CD8-positive, alpha-beta memory T cell (primary cell): ENCODE data around the gene S100A6. TPM values are rescaled to one million over a fixed set of nuclear protein-coding genes. Genes with fewer than 3 reads are reported as not detected.

Experiments used
- CTCF ChIA-PET: fragments of 350-600 bp; sonication (Branson Sonifier 250); formaldehyde crosslinking; loops from one replicate; lab custom pipeline; 2021; ENCODE audit warnings: antibody characterized with exemption; lab: Charles Lee
- POLR2A ChIA-PET: fragments of 350-600 bp; sonication (Branson Sonifier 250); formaldehyde crosslinking; loops from one replicate; lab custom pipeline; 2021; ENCODE audit warnings: antibody characterized with exemption; lab: Charles Lee
- DNase-seq, 5 donors: peaks; one replicate each; pipeline versions ENCODE4 v3.0.0 to v3.0.0-alpha.2; 2020 to 2022; ENCODE audit warnings: mixed read lengths in 1 of 5
- H3K27ac ChIP-seq: one replicate; pipeline ENCODE4 v1.7.0; 2013; ENCODE audit warnings: low read depth, mild to moderate bottlenecking, low read length, moderate library complexity
- H3K27me3 ChIP-seq: 2 replicates; pipeline ENCODE4 v1.7.0; 2013; ENCODE audit warnings: low read length, mild to moderate bottlenecking; ENCODE audit not compliant: insufficient read depth, poor library complexity, severe bottlenecking
- H3K36me3 ChIP-seq: 2 replicates; pipeline ENCODE4 v1.7.0; 2013; ENCODE audit warnings: mild to moderate bottlenecking, low read length, moderate library complexity; ENCODE audit not compliant: insufficient read depth
- H3K4me1 ChIP-seq: 2 replicates; pipeline ENCODE4 v1.7.0; 2013; ENCODE audit warnings: mild to moderate bottlenecking, low read length, moderate library complexity; ENCODE audit not compliant: insufficient read depth
- H3K4me3 ChIP-seq: 2 replicates; pipeline ENCODE4 v1.7.0; 2013; ENCODE audit warnings: mild to moderate bottlenecking, low read length
- H3K9me3 ChIP-seq: 2 replicates; pipeline ENCODE4 v1.7.0; 2013; ENCODE audit warnings: mild to moderate bottlenecking, low read length
- H3K27ac Mint-ChIP-seq, 8 donors: one replicate each; pipeline ENCODE4 v1.8.0; 2020 to 2021; ENCODE audit warnings: mixed read lengths in 8 of 8, mild to moderate bottlenecking in 6 of 8, inconsistent platforms in 3 of 8, moderate library complexity in 3 of 8
- H3K27me3 Mint-ChIP-seq, 2 donors: one replicate each; pipeline ENCODE4 v1.8.0; 2020 to 2021; ENCODE audit warnings: mixed read lengths in 2 of 2, mild to moderate bottlenecking in 1 of 2, moderate library complexity in 1 of 2
- H3K36me3 Mint-ChIP-seq, 3 donors: one replicate each; pipeline ENCODE4 v1.8.0; 2020 to 2021; ENCODE audit warnings: mixed read lengths in 3 of 3, inconsistent platforms in 1 of 3, mild to moderate bottlenecking in 1 of 3
- H3K4me1 Mint-ChIP-seq, 3 donors: one replicate each; pipeline ENCODE4 v1.8.0; 2020 to 2021; ENCODE audit warnings: mixed read lengths in 3 of 3, inconsistent platforms in 1 of 3, mild to moderate bottlenecking in 1 of 3
- H3K4me3 Mint-ChIP-seq, 7 donors: one replicate each; pipeline ENCODE4 v1.8.0; 2020 to 2021; ENCODE audit warnings: mixed read lengths in 7 of 7, mild to moderate bottlenecking in 6 of 7, moderate library complexity in 4 of 7, inconsistent platforms in 2 of 7
- H3K9me3 Mint-ChIP-seq, 5 donors: one replicate each; pipeline ENCODE4 v1.8.0; 2020 to 2022; ENCODE audit warnings: mixed read lengths in 5 of 5, mild to moderate bottlenecking in 3 of 5, moderate library complexity in 2 of 5, inconsistent platforms in 1 of 5
- polyA plus RNA-seq: library from polyadenylated mRNA; unstranded; fragments of 300-500 nt; fragmentation: Illumina TruSeq; gene quantifications from one replicate; pipeline ENCODE4 v1.2.3, GENCODE V29; 2021
- total RNA-seq, 2 experiments: library from RNA; stranded (reverse); gene quantifications; one replicate each; pipeline ENCODE4 v1.2.3, GENCODE V29; 2021

S100A6 gene
- total and polyA plus RNA-seq, 3 experiments from 2014 or later: 244 to 892 (median 254) TPM

- CTCF ChIA-PET: interaction anchor here (1.0 to 6.5 kb wide), 4 partner anchors 8 to 45 kb away, joined by 3 to 125 read pairs (median 20); partner anchors contain the start of gene S100A4
- Histone ChIP-seq H3K4me1 (peaks cover 73% of the 10 kb centered on the region), H3K27me3 (no peaks in the 10 kb centered on the region), H3K27ac (peak overlapping the region; percentile 86), H3K36me3 (no peaks in the 10 kb centered on the region), H3K9me3 (no peaks in the 10 kb centered on the region), H3K4me3 (peak overlapping the region; percentile 88)
- no peak for DNase-seq
- Mint-ChIP-seq H3K27me3 (peaks cover 0 to 1% of the 10 kb centered on the region in 2 donors), H3K4me1 (peaks cover 69 to 89% (median 76%) of the 10 kb centered on the region in 3 donors), H3K27ac (peak overlapping the region; percentile 94 to 99 (median 98)), H3K36me3 (peaks cover 0 to 30% (median 4%) of the 10 kb centered on the region in 3 donors), H3K4me3 (peak overlapping the region; percentile 95 to 98 (median 96)), H3K9me3 (peaks cover 0 to 1% (median 0%) of the 10 kb centered on the region in 5 donors)
- POLR2A ChIA-PET: interaction anchor here (0.6 to 6.8 kb wide), 2 partner anchors 8 to 407 kb away, joined by 4 to 121 read pairs; partner anchors contain the start of gene S100A4
Measured at GRCh38 chr1:153536671-153537375, 1.0 kb upstream of the S100A6 start.

DNA sequence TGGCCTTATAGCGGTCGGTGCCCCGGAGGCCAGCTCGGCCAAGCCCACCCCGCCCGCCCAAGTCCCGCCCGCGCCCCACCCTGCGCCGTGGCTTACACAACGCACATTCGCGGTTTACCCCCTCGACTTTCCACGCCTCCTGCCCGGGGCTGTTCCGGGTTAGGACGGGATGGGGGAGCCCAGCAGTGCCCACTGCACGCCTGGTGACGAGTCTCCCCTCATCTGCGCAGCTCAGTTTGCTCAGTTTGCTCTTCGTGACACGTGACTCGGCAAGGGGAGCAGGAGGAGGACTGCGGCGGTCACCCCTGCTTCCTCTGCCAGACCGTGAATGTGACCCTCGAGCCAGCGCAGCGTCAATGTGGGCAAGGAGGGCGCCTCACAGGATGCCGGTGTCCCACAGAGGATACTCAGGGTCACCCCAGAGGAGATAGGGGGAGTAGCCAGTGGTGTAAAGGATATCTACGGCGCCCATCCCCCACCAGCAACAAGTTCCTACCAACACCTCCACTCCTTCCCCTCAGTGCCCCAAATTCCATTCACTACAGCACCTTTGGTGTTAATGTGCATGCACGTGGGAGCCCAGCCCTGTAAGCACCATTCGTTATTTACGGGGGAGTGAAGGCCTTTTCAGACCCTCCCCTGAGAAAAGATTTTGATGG lies 350 bp upstream of the S100A6 start:
- Histone ChIP-seq H3K27me3 (no peaks in the 10 kb centered on the region), H3K9me3 (no peaks in the 10 kb centered on the region), H3K36me3 (no peaks in the 10 kb centered on the region), H3K27ac (peak overlapping the region; percentile 86), H3K4me3 (peak overlapping the region; percentile 95), H3K4me1 (peaks cover 73% of the 10 kb centered on the region)
- H3K27ac Mint-ChIP-seq: peak overlapping the region; percentile 94 to 99 (median 98)
- peaks cover 0 to 1% (median 0%) of the 10 kb centered on the region in 5 donors for H3K9me3 Mint-ChIP-seq
- H3K36me3 Mint-ChIP-seq: peaks cover 0 to 27% (median 4%) of the 10 kb centered on the region in 3 donors
- peaks cover 0 to 1% of the 10 kb centered on the region in 2 donors for H3K27me3 Mint-ChIP-seq
- H3K4me3 Mint-ChIP-seq: peak overlapping the region; percentile 95 to 98 (median 96)
- CTCF ChIA-PET: interaction anchor here (1.0 to 6.5 kb wide), 6 partner anchors 9 to 45 kb away, joined by 3 to 125 read pairs (median 6); partner anchors contain the start of gene S100A4
- peaks cover 69 to 89% (median 76%) of the 10 kb centered on the region in 3 donors for H3K4me1 Mint-ChIP-seq
- POLR2A ChIA-PET: interaction anchor here (0.6 to 6.8 kb wide), 9 partner anchors 9 to 454 kb away, joined by 3 to 121 read pairs (median 4); partner anchors contain the start of genes CHTOP, RPS27, S100A4 and SLC27A3
- peak; percentile 78 to 94 (median 86) for DNase-seq

DNA sequence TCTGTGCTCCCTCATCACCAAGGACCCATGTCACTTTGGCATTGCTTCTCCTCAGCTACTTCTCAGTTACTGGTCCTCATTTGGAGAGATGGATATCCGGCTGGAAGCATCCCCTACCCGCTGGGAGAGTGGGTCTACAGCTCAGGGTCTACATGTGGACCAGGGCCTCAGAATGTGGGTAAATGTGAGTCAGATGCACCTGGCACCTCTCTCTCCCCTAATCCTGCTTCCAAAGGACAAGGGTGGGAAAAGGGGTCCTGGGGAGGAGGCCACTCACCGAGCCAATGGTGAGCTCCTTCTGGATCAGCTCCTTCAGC lies 908 bp downstream of the S100A6 start:
- no peak for DNase-seq
- Mint-ChIP-seq H3K4me3 (peak overlapping the region; percentile 95 to 98 (median 96)), H3K27ac (peak overlapping the region; percentile 94 to 100 (median 96)), H3K4me1 (peaks cover 61 to 85% (median 69%) of the 10 kb centered on the region in 3 donors), H3K9me3 (peaks cover 0 to 1% (median 0%) of the 10 kb centered on the region in 5 donors), H3K36me3 (peaks cover 0 to 27% (median 4%) of the 10 kb centered on the region in 3 donors), H3K27me3 (peaks cover 0 to 1% of the 10 kb centered on the region in 2 donors)
- Histone ChIP-seq H3K27me3 (no peaks in the 10 kb centered on the region), H3K36me3 (no peaks in the 10 kb centered on the region), H3K27ac (peak overlapping the region; percentile 86), H3K9me3 (no peaks in the 10 kb centered on the region), H3K4me3 (peak overlapping the region; percentile 95), H3K4me1 (peaks cover 65% of the 10 kb centered on the region)
- CTCF ChIA-PET: interaction anchor here (0.8 to 6.5 kb wide), 7 partner anchors 10 to 36 kb away, joined by 3 to 125 read pairs (median 6); partner anchors contain the start of gene S100A4
- POLR2A ChIA-PET: interaction anchor here (1.1 to 6.8 kb wide), 6 partner anchors 10 to 241 kb away, joined by 3 to 121 read pairs (median 5); partner anchors contain the start of genes CHTOP, S100A4 and SLC27A3

DNA sequence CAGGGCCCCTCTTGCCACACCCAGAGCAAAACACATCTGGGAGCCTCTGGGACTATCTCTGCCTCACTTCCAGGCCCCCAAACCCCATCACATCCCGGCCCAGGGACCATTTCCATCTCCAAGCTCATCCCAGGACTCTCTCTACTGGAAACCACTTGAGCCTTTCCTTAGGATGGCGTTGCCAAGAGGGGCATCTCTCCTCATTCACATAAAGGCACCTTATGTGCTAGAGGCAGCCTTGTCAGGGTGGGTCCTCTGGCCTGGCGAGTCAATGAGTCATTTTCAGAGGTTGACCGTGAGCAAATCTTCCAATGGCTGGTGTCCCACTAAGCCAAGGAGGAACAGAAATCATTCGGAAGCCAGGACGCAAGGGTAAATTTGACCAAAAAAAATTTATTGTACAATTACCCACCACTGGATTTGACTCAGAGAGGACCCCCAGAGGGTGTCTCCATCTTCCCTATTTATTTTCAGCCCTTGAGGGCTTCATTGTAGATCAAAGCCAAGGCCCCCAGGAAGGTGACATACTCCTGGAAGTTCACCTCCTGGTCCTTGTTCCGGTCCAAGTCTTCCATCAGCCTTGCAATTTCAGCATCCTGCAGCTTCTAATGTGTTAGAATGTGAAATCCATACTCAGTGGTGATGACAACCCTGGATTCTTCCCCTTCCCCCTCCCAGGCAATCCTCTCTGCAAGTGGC lies 1.4 kb downstream of the S100A6 start:
- Histone ChIP-seq H3K27ac (peak overlapping the region; percentile 41), H3K27me3 (no peaks in the 10 kb centered on the region), H3K9me3 (no peaks in the 10 kb centered on the region), H3K4me3 (peak overlapping the region; percentile 95), H3K4me1 (peaks cover 60% of the 10 kb centered on the region), H3K36me3 (no peaks in the 10 kb centered on the region)
- Mint-ChIP-seq H3K27me3 (peaks cover 0 to 1% of the 10 kb centered on the region in 2 donors), H3K36me3 (peaks cover 0 to 27% (median 4%) of the 10 kb centered on the region in 3 donors), H3K4me3 (peak overlapping the region; percentile 95 to 98 (median 96)), H3K9me3 (peaks cover 0 to 1% (median 0%) of the 10 kb centered on the region in 5 donors), H3K4me1 (peaks cover 56 to 82% (median 66%) of the 10 kb centered on the region in 3 donors), H3K27ac (peak overlapping the region; percentile 94 to 100 (median 96))
- no peak for DNase-seq
- ChIA-PET POLR2A (interaction anchor here (0.5 to 6.8 kb wide), 6 partner anchors 11 to 199 kb away, joined by 4 to 121 read pairs (median 9); partner anchors contain the start of genes CHTOP and S100A4), CTCF (interaction anchor here (0.8 to 6.5 kb wide), 9 partner anchors 9 to 36 kb away, joined by 3 to 125 read pairs (median 27); partner anchors contain the start of gene S100A4)

DNA sequence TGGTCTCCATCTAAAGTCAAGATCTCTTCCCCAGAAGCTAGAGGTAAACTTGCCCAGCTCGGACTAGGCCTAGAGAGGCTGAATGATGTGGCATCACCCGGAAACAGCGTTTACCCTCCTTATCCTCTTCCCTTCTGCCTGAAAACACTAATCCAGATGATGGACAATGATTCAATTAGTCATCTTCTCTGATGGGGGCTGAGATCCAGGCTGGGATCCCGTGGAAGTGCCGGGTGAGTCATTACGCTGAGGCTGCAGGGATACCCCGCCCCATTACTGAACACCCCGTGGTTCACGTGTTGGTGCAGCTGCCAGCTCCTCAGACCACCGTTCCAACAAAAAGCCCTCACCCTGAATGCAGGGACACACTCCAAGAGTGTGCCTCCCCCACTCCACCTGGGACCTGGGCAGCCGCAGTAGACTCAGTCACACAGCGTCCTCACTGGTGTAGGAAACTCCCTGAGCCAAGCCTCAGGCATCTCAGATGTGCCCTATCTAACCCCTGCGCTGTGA lies 2.0 kb downstream of the S100A6 start:
- peak in 1 of 5 donors; percentile 31 for DNase-seq
- CTCF ChIA-PET: interaction anchor here (0.8 to 6.5 kb wide), 12 partner anchors 11 to 115 kb away, joined by 3 to 125 read pairs (median 20); partner anchors contain the start of gene S100A4

GRCh38 chr1:153532769-153533599 lies 2.8 kb downstream of the S100A6 start:
- no peaks in the 10 kb centered on the region for H3K27me3 ChIP-seq
- Mint-ChIP-seq H3K4me3 (peak overlapping the region; percentile 87 to 98 (median 96)), H3K27me3 (peaks cover 0 to 1% of the 10 kb centered on the region in 2 donors), H3K27ac (peak overlapping the region; percentile 94 to 100 (median 96)), H3K36me3 (peaks cover 0 to 27% (median 7%) of the 10 kb centered on the region in 3 donors), H3K9me3 (peaks cover 0 to 1% (median 0%) of the 10 kb centered on the region in 5 donors), H3K4me1 (peaks cover 61 to 76% (median 68%) of the 10 kb centered on the region in 3 donors)
- H3K27ac ChIP-seq: peak overlapping the region; percentile 41
- DNase-seq: peak; percentile 66 to 82 (median 70)
- H3K4me1 ChIP-seq: peaks cover 60% of the 10 kb centered on the region
- CTCF ChIA-PET: interaction anchor here (0.6 to 6.5 kb wide), 22 partner anchors 8 to 457 kb away, joined by 3 to 125 read pairs (median 5); partner anchors contain the start of genes CHTOP, S100A3, S100A4 and S100A5
- peak overlapping the region; percentile 35 for H3K4me3 ChIP-seq
- POLR2A ChIA-PET: interaction anchor here (1.0 to 6.8 kb wide), 6 partner anchors 12 to 457 kb away, joined by 4 to 121 read pairs (median 6); partner anchors contain the start of genes CHTOP, RPS27 and S100A4
- H3K9me3 ChIP-seq: no peaks in the 10 kb centered on the region
- H3K36me3 ChIP-seq: no peaks in the 10 kb centered on the region

More for the DNA sequence above, 2.0 kb downstream of the S100A6 start:
- H3K9me3 ChIP-seq: no peaks in the 10 kb centered on the region
- POLR2A ChIA-PET: interaction anchor here (0.5 to 6.8 kb wide), 5 partner anchors 11 to 199 kb away, joined by 4 to 121 read pairs (median 12); partner anchors contain the start of genes CHTOP and S100A4
- no peaks in the 10 kb centered on the region for H3K27me3 ChIP-seq
- H3K36me3 ChIP-seq: no peaks in the 10 kb centered on the region
- Mint-ChIP-seq H3K4me1 (peaks cover 60 to 82% (median 70%) of the 10 kb centered on the region in 3 donors), H3K9me3 (peaks cover 0 to 1% (median 0%) of the 10 kb centered on the region in 5 donors), H3K4me3 (peak overlapping the region; percentile 87 to 98 (median 96)), H3K27ac (peak overlapping the region; percentile 94 to 100 (median 96)), H3K27me3 (peaks cover 0 to 1% of the 10 kb centered on the region in 2 donors), H3K36me3 (peaks cover 0 to 27% (median 7%) of the 10 kb centered on the region in 3 donors)
- H3K4me3 ChIP-seq: peak overlapping the region; percentile 35
- peak overlapping the region; percentile 41 for H3K27ac ChIP-seq
- H3K4me1 ChIP-seq: peaks cover 60% of the 10 kb centered on the region
